SW480 (cell line): ENCODE measurements around the gene CXCL12.

Experiments
- DNase-seq: peaks from one replicate; pipeline ENCODE4 v3.0.0-alpha.2; 2016; ENCODE audit warnings: low spot score

Gene CXCL12

DNA sequence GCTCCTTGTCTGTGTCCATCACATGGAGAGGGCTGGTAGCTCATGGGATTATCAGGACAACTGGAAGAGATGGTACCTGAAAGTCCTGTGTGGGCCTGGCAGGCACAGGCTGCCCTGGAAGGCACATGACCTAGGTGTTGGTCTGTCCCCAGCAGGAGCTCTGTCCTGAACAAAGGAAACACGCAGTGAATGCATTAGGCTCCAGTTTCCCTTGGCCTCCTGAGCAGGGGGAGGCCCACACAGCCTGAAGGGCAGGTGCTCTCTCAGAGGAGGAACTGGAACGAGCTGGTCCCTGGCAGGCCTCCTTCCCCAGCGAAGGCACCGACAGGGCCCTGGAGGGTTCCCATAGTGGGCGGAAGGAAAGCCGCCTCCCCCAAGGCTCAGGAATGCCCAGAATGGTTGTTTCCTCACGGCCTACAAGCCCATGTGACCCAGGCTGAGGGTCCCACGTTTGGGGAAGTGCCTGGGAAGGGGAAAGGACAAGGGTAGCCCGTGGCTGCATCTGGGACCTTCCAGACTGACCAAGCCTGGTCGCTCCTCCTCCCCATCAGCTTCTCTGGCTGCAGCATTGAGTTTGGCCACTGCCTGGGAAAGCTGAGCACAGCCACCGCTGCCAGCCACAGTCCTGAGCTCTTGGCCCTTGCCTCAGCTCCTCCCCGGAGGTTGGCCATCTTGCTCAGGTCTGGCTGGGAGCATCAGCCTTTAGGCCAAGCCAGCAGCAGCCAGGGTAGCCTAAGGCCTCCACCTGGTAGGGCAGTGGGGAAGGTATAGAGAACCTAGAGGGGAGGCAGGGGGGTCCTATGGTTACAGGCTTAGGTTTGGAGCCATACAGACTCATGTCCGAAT lies 21.8 kb downstream of the CXCL12 start:
- DNase-seq, result no peak

GRCh38 chr10:44361109-44361508 lies 23.8 kb downstream of the CXCL12 start:
- DNase-seq, result no peak

DNA sequence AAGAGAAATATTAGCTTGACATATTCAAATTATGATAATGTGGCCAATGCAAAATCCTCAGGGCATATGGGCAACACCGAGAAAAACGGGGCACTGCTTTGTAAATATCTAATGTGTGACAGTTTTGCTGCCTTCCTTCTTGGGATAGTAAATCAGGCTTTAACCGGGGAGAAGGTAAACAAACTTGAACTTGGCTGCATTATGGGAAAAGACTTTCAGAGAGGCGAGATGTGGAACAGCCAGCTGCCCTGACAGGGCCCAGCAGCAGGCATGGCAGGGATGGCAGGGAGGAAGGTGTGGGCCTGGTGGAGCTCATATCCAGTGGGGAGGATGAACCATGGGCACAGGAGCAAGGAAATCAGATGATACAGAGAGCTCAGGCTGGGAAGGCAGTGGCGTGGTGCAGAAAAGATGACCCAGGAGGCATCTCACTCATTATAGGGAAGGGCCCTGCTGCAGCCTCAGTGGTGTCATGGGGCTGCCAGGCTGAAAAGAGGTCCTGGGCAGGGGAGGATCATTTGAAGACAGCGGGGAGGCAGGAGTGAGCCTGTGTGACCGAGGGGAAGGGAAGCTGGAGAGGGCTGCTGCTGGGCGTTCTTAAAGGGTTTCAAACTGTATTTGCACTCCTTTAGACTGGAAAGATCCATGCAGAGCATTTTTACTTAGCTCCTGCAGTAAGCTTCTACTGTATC lies 26.7 kb downstream of the CXCL12 start:
- no peak for DNase-seq

DNA sequence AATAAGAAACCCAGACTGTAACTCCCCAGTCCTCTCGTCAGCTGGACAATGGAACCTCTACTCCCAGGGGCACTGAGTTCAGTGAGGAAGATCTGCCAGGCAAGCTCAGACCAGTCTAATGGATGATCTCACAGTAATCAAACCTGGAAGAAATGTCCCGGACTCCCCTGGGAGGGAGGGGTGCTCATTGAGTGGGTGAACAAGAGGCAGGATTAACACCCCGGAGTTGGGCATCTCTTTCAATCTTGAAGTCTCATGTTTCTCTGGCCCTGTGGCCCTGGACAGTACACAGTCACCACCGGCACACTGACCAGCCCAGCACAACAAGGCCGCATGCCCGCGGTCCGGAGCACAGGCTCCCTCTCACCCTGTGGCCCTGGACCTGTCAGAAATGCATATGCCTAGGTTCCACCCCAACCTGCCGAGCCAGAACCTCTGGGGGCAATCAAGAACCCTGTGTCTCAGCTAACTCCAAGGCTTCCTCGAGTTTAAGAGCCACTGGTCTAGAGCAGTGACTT lies 27.8 kb downstream of the CXCL12 start:
- DNase-seq, result no peak

GRCh38 chr10:44356139-44357022 lies 28.5 kb downstream of the CXCL12 start:
- DNase-seq, result no peak

GRCh38 chr10:44355630-44356029 lies 29.3 kb downstream of the CXCL12 start:
- DNase-seq, result no peak

DNA sequence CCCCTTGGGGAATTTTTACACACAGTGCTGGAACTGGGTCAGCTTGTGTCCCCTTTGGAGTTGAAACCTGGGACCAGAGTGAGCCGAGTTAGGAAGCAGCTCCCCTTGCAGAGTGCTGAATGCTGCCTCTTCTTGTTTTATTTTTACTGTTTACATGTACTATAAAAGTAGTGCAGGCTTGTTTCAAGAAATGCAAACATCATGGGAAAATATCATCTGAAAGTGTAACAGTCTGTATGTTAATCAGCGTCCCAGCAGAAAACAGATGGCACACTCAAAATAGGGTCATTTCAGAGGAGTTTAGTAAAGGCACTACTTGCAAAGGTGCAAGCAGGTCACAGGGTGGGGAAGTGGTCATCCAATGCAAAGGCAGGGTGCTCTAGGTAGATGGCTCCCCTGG lies 30.1 kb downstream of the CXCL12 start:
- DNase-seq, result no peak

DNA sequence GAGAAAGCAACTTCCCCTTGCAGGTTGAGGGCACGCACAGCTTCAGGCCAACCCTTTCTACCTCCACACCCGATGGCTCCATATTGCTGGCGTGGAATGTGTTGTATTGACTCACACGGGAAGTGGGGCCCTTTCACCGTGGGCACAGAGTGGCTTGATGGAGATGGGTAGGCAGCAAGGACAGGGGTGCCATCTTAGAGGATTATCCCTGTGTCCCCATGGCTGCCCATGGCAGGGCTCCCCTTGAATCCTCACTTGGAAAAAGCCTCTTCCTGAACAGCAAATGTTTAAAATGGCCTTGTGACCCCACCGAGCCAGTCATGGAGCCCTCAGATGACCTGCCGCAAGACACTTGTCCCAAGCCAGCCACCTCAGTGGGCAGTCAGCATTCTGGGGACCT lies 31.2 kb downstream of the CXCL12 start:
- no peak for DNase-seq

GRCh38 chr10:44353128-44353390 lies 31.8 kb downstream of the CXCL12 start:
- no peak for DNase-seq

- no peak for DNase-seq
Measured at GRCh38 chr10:44352316-44353127, 32.4 kb downstream of the CXCL12 start.

- no peak for DNase-seq
Measured at GRCh38 chr10:44348496-44348895, 36.4 kb downstream of the CXCL12 start.

DNA sequence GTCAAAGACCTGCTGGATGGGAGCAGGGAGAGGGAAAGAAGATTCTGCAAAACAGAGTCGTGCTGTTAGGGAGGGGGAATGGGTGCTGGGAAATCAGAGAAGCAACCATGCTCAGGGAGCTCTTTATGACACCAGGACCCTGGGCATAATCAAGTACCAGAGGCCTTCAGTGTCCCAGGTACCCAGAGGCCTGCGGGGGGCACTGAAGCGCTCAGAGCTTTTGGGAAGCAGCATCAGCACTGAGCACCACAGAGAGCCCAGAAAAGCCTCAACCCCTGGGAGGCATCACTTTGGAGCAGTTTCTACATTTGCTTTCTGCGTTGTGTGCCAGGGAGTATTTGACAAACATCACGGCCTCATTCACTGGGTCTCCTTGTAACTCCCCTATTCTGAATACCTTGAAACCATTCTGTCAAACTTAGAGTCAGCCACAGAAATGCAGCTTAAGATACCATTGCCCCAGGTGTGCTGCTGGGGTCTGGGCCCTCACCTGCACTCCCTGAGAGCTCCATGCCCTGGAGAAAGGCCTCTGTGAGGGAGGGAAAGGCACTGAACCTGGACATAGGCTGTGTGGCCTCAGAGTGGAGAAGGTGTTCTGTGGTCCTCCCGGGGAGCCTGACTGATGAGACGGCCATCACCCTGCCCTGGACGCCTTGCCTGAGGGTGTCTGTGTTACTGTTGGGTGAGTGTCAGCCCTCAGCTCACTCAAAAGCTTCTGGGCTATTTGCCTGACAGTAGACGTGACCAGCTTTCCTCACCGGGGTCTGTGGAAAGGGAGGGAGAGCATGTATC lies 37.1 kb downstream of the CXCL12 start:
- no peak for DNase-seq

DNA sequence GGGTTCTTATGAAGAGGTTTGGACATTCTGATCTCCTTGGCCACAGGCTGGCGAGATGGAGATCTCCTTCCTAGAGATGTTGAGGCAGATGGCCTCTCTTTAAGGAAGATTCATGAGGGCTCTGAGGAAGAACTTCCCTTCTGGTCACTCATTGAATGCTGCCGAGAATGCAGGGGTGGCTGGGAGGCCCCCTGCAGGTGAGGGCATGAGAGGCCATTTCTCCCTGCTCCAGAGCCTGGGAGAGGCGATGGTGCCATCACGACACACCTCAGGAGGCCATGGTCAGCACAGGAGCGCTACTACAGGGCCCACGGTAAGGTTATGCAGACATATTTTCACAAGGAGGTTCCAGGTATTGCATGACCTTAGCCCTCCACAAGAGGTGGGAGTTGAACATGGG lies 40.2 kb downstream of the CXCL12 start:
- DNase-seq, result no peak

DNA sequence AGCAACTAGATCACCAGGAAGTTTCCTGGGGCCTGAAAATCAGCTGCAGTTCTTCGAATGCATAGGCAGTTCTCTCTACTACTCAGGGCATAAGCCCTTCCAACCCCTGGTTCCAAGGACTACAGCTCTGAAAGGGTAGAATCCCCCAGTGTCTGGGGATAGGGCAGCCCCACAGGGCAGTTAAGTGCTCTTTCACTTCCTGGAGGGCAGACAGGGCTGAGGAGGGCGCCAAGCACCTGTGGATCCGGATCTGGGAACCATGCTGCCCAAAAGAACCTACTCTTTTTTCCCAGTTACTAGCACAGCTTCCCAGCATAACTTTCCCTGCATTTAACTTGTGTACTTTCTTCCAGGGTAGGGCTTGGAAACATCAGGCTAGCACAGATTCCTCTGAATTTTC lies 41.1 kb downstream of the CXCL12 start:
- no peak for DNase-seq

DNA sequence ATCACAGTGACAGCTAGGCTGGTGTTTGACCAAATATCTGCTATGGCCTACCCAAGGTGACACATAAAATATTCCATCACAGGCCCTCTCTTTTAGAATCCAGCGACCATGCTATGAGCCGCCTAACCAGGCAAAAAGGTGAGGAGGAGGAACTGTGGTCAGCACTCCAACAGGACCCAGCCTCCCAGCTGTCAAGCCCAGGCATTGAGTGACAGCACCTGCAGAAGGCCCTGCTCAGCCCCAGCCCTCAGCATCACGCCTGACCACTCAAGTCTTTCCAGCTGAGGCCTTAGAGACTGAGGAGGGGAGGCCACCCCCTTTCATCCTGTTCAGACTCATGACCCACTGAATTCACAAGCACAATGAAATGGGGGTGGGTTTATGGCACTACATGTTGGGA lies 43.0 kb downstream of the CXCL12 start:
- no peak for DNase-seq

GRCh38 chr10:44340557-44340956 lies 44.3 kb downstream of the CXCL12 start:
- no peak for DNase-seq

DNA sequence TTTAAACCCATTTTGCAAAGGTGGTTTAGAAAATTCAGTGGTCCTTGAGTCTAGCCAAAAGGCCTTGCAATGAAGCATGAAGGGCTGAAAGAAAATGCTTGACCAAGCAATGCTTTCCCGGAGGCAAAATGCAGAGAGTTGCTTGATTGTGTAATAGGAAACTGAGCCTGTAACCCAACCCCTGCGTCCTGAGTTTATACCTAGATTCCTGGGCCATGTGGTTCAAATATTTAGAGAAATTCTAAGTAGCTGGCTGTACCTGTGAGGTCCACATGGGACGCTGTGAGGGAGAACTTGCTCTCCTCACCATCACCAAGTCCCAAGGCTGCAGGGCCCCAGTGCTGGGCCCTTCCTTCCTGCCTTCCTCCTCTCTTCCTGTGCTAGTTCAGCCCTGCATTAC lies 45.7 kb downstream of the CXCL12 start:
- no peak for DNase-seq

- no peak for DNase-seq
Measured at GRCh38 chr10:44337081-44337480, 47.8 kb downstream of the CXCL12 start.

DNA sequence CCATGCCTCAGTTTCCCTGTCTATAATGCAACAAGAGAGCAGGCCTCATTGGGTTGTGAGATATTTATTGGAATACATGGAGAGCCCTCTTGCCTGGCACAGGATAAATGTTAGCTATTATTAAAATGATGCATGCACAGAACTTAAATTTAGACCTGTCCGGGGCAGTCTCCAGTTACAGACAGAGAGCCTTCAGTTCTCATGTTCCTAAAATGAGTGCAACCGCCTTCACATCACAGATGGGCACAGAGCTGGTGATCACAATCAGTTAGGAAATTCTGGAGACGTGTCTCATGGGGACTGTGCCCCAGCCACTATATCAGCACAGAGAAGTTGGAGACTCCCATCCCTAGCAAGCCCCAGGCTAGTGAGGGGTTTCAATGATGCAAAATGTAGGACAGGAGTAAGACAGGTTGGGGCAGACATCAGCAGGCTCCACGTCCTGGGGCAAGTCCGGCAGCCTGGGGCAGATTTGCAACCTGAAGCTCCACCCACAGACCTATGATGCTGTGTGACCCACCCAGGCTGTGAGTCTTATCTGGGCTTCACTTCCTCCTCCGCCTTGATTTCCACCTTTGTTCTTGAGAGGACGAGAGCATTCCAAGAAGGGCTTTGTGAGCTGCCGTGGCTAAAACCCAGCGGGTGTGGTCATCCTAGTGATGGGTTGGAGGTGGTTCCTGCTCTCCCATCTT lies 49.4 kb downstream of the CXCL12 start:
- DNase-seq, result no peak

DNA sequence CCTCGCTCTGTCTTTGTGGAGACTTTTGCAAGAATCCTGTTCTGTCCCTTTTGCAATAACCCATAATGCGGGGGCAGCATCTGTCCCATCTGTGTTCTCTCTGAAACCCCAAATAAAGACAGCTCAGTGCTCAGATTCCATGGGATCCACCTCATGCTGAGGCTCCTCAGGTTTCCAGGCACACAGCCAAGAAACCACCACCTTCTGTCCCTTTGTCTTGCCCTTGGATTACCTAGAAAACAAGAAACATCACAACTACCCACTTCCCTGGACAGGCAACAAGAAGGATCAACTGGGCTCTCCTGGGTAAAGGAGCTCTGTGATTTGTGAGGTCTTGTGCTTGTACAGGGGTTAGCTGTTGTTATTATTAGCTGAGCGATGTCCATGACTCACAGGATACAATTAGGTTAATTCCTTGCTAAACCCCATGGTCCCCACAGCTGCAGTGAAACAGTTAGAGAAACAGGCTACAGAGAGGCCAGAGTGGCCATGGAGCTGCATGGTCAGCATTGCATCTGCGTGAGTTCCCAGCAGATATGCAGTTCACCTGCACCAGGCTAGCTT lies 50.2 kb downstream of the CXCL12 start:
- DNase-seq, result no peak
